GM19467 (cell line): ENCODE data around the gene CALR3.
"Not testable (repeated sequence)": the region's sequence is repeated elsewhere in the genome, so short reads cannot be mapped to it uniquely, and the experiment has no call there.

ENCODE experiments used
- ATAC-seq: cut with Tn5 transposase; IDR thresholded peaks from one replicate; pipeline ENCODE4 v1.9.1; 2021; ENCODE audit warnings: mild to moderate bottlenecking, moderate library complexity; ENCODE audit not compliant: unreplicated experiment

The CALR3 gene

GRCh38 chr19:16524991-16525734 is 29.2 kb upstream of the CALR3 start:
- ATAC-seq: no peak

GRCh38 chr19:16522559-16523377 is 26.8 kb upstream of the CALR3 start:
- ATAC-seq: no peak

- ATAC-seq: no peak
Measured at GRCh38 chr19:16521715-16522289, 25.8 kb upstream of the CALR3 start.

GRCh38 chr19:16520986-16521624 is 25.1 kb upstream of the CALR3 start:
- ATAC-seq: no peak

GRCh38 chr19:16520074-16520973 is 24.4 kb upstream of the CALR3 start:
- no peak for ATAC-seq

GRCh38 chr19:16519230-16519687 is 23.3 kb upstream of the CALR3 start:
- ATAC-seq: no peak

GRCh38 chr19:16518483-16519229 is 22.7 kb upstream of the CALR3 start:
- no peak for ATAC-seq

- ATAC-seq: no peak
Measured at GRCh38 chr19:16518061-16518460, 22.1 kb upstream of the CALR3 start.

GRCh38 chr19:16516923-16517610 is 21.1 kb upstream of the CALR3 start:
- ATAC-seq: no peak

GRCh38 chr19:16516381-16516780 is 20.4 kb upstream of the CALR3 start:
- ATAC-seq: no peak

GRCh38 chr19:16514383-16515019 is 18.5 kb upstream of the CALR3 start:
- ATAC-seq: no peak

- not testable (repeated sequence) for ATAC-seq
Measured at GRCh38 chr19:16512611-16513010, 16.6 kb upstream of the CALR3 start.

- no peak for ATAC-seq
Measured at GRCh38 chr19:16509141-16510061, 13.4 kb upstream of the CALR3 start.

GRCh38 chr19:16508546-16508945 is 12.6 kb upstream of the CALR3 start:
- no peak for ATAC-seq

- ATAC-seq: no peak
Measured at GRCh38 chr19:16506961-16507360, 11.0 kb upstream of the CALR3 start.

- ATAC-seq: not testable (repeated sequence)
Measured at GRCh38 chr19:16506161-16506560, 10.2 kb upstream of the CALR3 start.

- ATAC-seq: no peak
Measured at GRCh38 chr19:16504271-16504670, 8.3 kb upstream of the CALR3 start.
